Measurements from ENCODE around the gene NHLH1.

NHLH1 gene

DNA sequence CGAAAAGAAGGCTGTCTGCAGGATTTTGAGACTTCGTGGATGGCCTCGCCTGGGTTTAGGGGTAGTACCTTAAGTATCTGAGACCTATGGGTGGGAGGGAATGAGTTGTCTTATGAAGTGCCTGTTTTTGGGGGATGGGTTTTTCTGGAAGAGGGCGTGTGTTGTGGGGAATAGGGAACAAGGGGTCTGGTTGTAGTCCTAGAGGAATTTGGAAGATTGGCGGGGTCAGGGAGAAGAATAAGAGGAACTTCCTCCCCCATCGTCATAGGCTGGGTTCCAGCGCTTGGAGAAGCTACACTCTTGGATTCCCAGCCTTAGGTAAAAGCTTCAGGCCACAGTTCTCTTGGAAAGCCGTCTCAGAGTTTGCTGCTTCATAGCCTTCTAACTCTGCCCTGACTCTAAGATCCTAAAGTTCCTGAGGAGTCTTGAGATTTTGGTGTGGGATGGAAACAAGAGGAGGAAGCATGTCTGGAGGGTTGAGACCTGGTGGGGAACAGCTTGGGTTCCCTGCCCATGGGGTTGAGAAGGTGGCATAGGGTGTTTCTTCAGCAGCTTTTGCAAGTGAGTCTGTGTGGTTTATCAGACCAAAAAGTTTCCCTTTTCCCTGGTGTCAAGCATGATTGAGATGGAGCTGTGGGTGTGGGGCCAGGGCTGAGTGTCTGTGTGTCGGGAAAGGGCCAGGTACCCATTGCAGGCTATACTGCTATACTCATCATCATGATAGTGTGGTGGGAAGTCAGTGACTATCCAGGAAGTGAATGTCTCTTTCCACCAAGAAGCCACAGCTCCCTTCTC, 35.3 kb downstream of the NHLH1 start:
- no peaks in the 10 kb centered on the region for H3K36me3 ChIP-seq (ENCODE audit: low read length)
- H3K79me2 ChIP-seq (ENCODE audit: insufficient read depth, low read length), result no peaks in the 10 kb centered on the region
- H3F3A ChIP-seq (ENCODE audit: insufficient read depth), result no peaks in the 10 kb centered on the region
- no peaks in the 10 kb centered on the region; the same call in 1 of the 2 replicates for H3K27me3 ChIP-seq (ENCODE audit: low read length)
- H3K9ac ChIP-seq (ENCODE audit: low read length), result no peak overlapping the region
- H3K4me2 ChIP-seq (ENCODE audit: low read depth, low read length, poor library complexity, severe bottlenecking), result no peak overlapping the region
- H3K27ac ChIP-seq (ENCODE audit: low read depth, low read length), result no peak overlapping the region
- H3K9me2 ChIP-seq (replicated peaks; ENCODE audit: insufficient read depth, low read length), result no peaks in the 10 kb centered on the region
- H3K9me3 ChIP-seq (ENCODE audit: insufficient read depth, low read length), result no peaks in the 10 kb centered on the region
- H4K20me1 ChIP-seq (ENCODE audit: low read depth, low read length), result no peaks in the 10 kb centered on the region
- TF ChIP-seq EZH2phosphoT487 (conservative IDR thresholded peaks at IDR 0.05; ENCODE audit: low read length), result no peak
- TF ChIP-seq, protein P1, sequence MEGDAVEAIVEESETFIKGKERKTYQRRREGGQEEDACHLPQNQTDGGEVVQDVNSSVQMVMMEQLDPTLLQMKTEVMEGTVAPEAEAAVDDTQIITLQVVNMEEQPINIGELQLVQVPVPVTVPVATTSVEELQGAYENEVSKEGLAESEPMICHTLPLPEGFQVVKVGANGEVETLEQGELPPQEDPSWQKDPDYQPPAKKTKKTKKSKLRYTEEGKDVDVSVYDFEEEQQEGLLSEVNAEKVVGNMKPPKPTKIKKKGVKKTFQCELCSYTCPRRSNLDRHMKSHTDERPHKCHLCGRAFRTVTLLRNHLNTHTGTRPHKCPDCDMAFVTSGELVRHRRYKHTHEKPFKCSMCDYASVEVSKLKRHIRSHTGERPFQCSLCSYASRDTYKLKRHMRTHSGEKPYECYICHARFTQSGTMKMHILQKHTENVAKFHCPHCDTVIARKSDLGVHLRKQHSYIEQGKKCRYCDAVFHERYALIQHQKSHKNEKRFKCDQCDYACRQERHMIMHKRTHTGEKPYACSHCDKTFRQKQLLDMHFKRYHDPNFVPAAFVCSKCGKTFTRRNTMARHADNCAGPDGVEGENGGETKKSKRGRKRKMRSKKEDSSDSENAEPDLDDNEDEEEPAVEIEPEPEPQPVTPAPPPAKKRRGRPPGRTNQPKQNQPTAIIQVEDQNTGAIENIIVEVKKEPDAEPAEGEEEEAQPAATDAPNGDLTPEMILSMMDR (IDR thresholded peaks at IDR 0.05; ENCODE audit: insufficient read depth, low read length, poor library complexity, severe bottlenecking), result no peak
- H2AFZ ChIP-seq (ENCODE audit: low read depth, low read length, severe bottlenecking), result no peak overlapping the region
- no peak overlapping the region for H3K4me3 ChIP-seq (ENCODE audit: insufficient read depth, low read length, poor library complexity, severe bottlenecking)

DNA sequence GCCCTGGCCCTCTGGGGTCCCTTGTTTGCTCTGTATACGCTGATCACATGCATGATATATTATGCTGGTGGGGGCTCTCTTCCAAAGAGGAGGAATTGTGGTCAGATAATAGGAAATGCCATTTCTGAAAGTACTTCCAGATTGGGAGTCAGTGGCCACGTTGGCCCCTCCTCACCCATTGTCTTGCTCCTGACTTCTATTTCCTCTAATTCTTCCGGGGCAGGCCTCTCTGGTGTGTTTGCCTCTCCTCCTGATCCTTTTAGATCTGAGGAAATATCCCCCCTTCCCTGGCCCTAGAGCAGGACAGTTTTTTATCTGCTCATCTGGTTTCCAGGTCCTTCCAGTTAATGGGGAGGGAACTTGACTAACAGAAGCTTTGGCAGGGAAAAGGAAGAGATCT, 36.4 kb downstream of the NHLH1 start:
- Histone ChIP-seq H3K9me2 (replicated peaks; ENCODE audit: insufficient read depth, low read length) (no peaks in the 10 kb centered on the region), H3K27ac (ENCODE audit: low read depth, low read length) (no peak overlapping the region), H3K9me3 (ENCODE audit: insufficient read depth, low read length) (no peaks in the 10 kb centered on the region), H4K20me1 (ENCODE audit: low read depth, low read length) (no peaks in the 10 kb centered on the region), H3K36me3 (ENCODE audit: low read length) (no peaks in the 10 kb centered on the region), H3F3A (ENCODE audit: insufficient read depth) (no peaks in the 10 kb centered on the region), H3K4me3 (ENCODE audit: insufficient read depth, low read length, poor library complexity, severe bottlenecking) (no peak overlapping the region), H3K79me2 (ENCODE audit: insufficient read depth, low read length) (no peaks in the 10 kb centered on the region), H3K27me3 (ENCODE audit: low read length) (no peaks in the 10 kb centered on the region; the same call in 1 of the 2 replicates), H3K9ac (ENCODE audit: low read length) (no peak overlapping the region), H3K4me2 (ENCODE audit: low read depth, low read length, poor library complexity, severe bottlenecking) (no peak overlapping the region), H2AFZ (ENCODE audit: low read depth, low read length, severe bottlenecking) (no peak overlapping the region)
- TF ChIP-seq, protein P1 (IDR thresholded peaks at IDR 0.05; ENCODE audit: insufficient read depth, low read length, poor library complexity, severe bottlenecking), result no peak
- no peak for TF ChIP-seq EZH2phosphoT487 (conservative IDR thresholded peaks at IDR 0.05; ENCODE audit: low read length)

DNA sequence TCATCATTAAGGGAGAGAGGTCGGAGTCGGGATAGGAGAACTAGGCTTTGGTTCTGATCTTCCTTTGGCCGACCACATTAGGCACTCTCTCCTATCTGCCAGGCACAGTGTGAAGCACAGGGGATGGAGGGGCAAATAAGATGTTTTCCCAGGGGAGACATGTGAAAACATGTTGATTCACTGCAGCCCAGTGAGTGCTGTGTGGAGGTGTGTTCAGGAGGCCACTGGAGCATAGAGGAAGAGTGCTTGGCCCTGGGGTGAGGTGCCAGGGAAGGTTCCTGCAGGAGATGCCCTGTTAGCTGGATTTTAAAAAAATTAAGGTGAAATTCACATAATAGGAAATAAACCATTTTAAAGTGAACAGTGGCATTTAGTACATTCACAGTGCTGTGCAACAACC, 37.2 kb downstream of the NHLH1 start:
- Histone ChIP-seq H3K9me2 (replicated peaks; ENCODE audit: insufficient read depth, low read length) (no peaks in the 10 kb centered on the region), H3K27me3 (ENCODE audit: low read length) (no peaks in the 10 kb centered on the region; the same call in 1 of the 2 replicates), H3K79me2 (ENCODE audit: insufficient read depth, low read length) (no peaks in the 10 kb centered on the region), H2AFZ (ENCODE audit: low read depth, low read length, severe bottlenecking) (no peak overlapping the region), H3K4me2 (ENCODE audit: low read depth, low read length, poor library complexity, severe bottlenecking) (no peak overlapping the region), H3K4me3 (ENCODE audit: insufficient read depth, low read length, poor library complexity, severe bottlenecking) (no peak overlapping the region), H3K9ac (ENCODE audit: low read length) (no peak overlapping the region), H3F3A (ENCODE audit: insufficient read depth) (no peaks in the 10 kb centered on the region), H3K9me3 (ENCODE audit: insufficient read depth, low read length) (no peaks in the 10 kb centered on the region), H3K27ac (ENCODE audit: low read depth, low read length) (no peak overlapping the region), H3K36me3 (ENCODE audit: low read length) (no peaks in the 10 kb centered on the region), H4K20me1 (ENCODE audit: low read depth, low read length) (no peaks in the 10 kb centered on the region)
- TF ChIP-seq, protein P1 (IDR thresholded peaks at IDR 0.05; ENCODE audit: insufficient read depth, low read length, poor library complexity, severe bottlenecking), result no peak
- TF ChIP-seq EZH2phosphoT487 (conservative IDR thresholded peaks at IDR 0.05; ENCODE audit: low read length), result no peak

Measured in SU-DHL-6 (cell line).